ENCODE data around the gene FRMD6.

The FRMD6 gene

GRCh38 chr14:51651388-51652167 lies at the start of gene FRMD6:
Gene FRMD6 (plus strand): TSS chr14:51651910. CDS start chr14:51689837, 37,927 bp downstream.
- peak; percentile 86 for DNase-seq

- no peak for DNase-seq
Observed at GRCh38 chr14:51602310-51602709, 49.4 kb upstream of the FRMD6 start.

- no peak for DNase-seq
Observed at GRCh38 chr14:51603495-51603894, 48.2 kb upstream of the FRMD6 start.

GRCh38 chr14:51604073-51604472 lies 47.6 kb upstream of the FRMD6 start:
- DNase-seq, result no peak

- DNase-seq, result no peak
Observed at GRCh38 chr14:51605575-51605974, 46.1 kb upstream of the FRMD6 start.

GRCh38 chr14:51607711-51608110 lies 44.0 kb upstream of the FRMD6 start:
- DNase-seq, result no peak

GRCh38 chr14:51609251-51609954 lies 42.3 kb upstream of the FRMD6 start:
- no peak for DNase-seq

GRCh38 chr14:51609955-51610283 lies 41.8 kb upstream of the FRMD6 start:
- no peak for DNase-seq

GRCh38 chr14:51610771-51611170 lies 40.9 kb upstream of the FRMD6 start:
- DNase-seq, result no peak

GRCh38 chr14:51612449-51612848 lies 39.3 kb upstream of the FRMD6 start:
- no peak for DNase-seq

GRCh38 chr14:51613416-51613815 lies 38.3 kb upstream of the FRMD6 start:
- DNase-seq, result no peak

GRCh38 chr14:51614707-51615106 lies 37.0 kb upstream of the FRMD6 start:
- DNase-seq, result no peak

- DNase-seq, result no peak
Observed at GRCh38 chr14:51616256-51616655, 35.5 kb upstream of the FRMD6 start.

GRCh38 chr14:51616724-51617409 lies 34.8 kb upstream of the FRMD6 start:
- DNase-seq, result no peak

GRCh38 chr14:51619561-51619960 lies 32.1 kb upstream of the FRMD6 start:
- DNase-seq, result no peak

GRCh38 chr14:51620056-51620455 lies 31.7 kb upstream of the FRMD6 start:
- no peak for DNase-seq

GRCh38 chr14:51621654-51622053 lies 30.1 kb upstream of the FRMD6 start:
- DNase-seq, result no peak

GRCh38 chr14:51622376-51622775 lies 29.3 kb upstream of the FRMD6 start:
- no peak for DNase-seq

- DNase-seq, result no peak
Observed at GRCh38 chr14:51624955-51625569, 26.6 kb upstream of the FRMD6 start.

- no peak for DNase-seq
Observed at GRCh38 chr14:51626185-51626584, 25.5 kb upstream of the FRMD6 start.

GRCh38 chr14:51626788-51627187 lies 24.9 kb upstream of the FRMD6 start:
- no peak for DNase-seq

- DNase-seq, result no peak
Observed at GRCh38 chr14:51627313-51627712, 24.4 kb upstream of the FRMD6 start.

- DNase-seq, result no peak
Observed at GRCh38 chr14:51628238-51628637, 23.5 kb upstream of the FRMD6 start.

GRCh38 chr14:51630987-51631386 lies 20.7 kb upstream of the FRMD6 start:
- DNase-seq, result no peak
